Natural killer cell (primary cell): ENCODE results near the gene JAZF1. TPM values are rescaled to one million over a fixed set of nuclear protein-coding genes. Genes with fewer than 3 reads are reported as not detected.
A peak's percentile ranks its signal among the peaks of the same experiment; 100 is the strongest.

Source experiments
- ATAC-seq, 3 donors: fragments of 150-1000 bp in 2 of 3; fragments of 200-7000 bp in 1 of 3; cut with Tn5 transposase; 1 replicate in 1 of 3; 2 replicates in 2 of 3; pipeline ENCODE4 v1.10.0; 2021; ENCODE audit warnings: mild to moderate bottlenecking in 2 of 3, moderate library complexity in 2 of 3
- DNase-seq, 2 donors: peaks; one replicate each; pipeline versions ENCODE4 v3.0.0 to v3.0.0-alpha.2; 2013 to 2021; ENCODE audit warnings: mixed read lengths in 1 of 2
- H3K27ac ChIP-seq: one replicate; pipeline ENCODE4 v1.5.1; 2013; ENCODE audit warnings: mild to moderate bottlenecking, low read length
- H3K27me3 ChIP-seq: one replicate; pipeline ENCODE4 v1.6.1; 2013; ENCODE audit warnings: low read length; ENCODE audit not compliant: control insufficient read depth, insufficient read depth
- H3K36me3 ChIP-seq: one replicate; pipeline ENCODE4 v1.6.1; 2013; ENCODE audit warnings: low read length; ENCODE audit not compliant: control insufficient read depth, insufficient read depth
- H3K4me1 ChIP-seq: one replicate; pipeline ENCODE4 v1.6.1; 2013; ENCODE audit warnings: low read length; ENCODE audit not compliant: control insufficient read depth, insufficient read depth
- H3K4me3 ChIP-seq: one replicate; pipeline ENCODE4 v1.5.1; 2013; ENCODE audit warnings: low read length
- H3K9me3 ChIP-seq: one replicate; pipeline ENCODE4 v1.6.1; 2013; ENCODE audit warnings: low read length; ENCODE audit not compliant: control insufficient read depth, insufficient read depth
- H3K27ac Mint-ChIP-seq, 2 donors: one replicate each; pipeline ENCODE4 v1.8.0; 2022; ENCODE audit warnings: mild to moderate bottlenecking in 2 of 2, mixed read lengths in 2 of 2, moderate library complexity in 1 of 2
- H3K27me3 Mint-ChIP-seq, 2 donors: one replicate each; pipeline ENCODE4 v1.8.0; 2022; ENCODE audit warnings: low read depth in 2 of 2, mixed read lengths in 2 of 2
- H3K36me3 Mint-ChIP-seq: one replicate; pipeline ENCODE4 v1.8.0; 2022; ENCODE audit warnings: mixed read lengths
- H3K4me1 Mint-ChIP-seq, 2 donors: one replicate each; pipeline ENCODE4 v1.8.0; 2022; ENCODE audit warnings: mixed read lengths in 2 of 2
- H3K4me3 Mint-ChIP-seq: one replicate; pipeline ENCODE4 v1.8.0; 2022; ENCODE audit warnings: mild to moderate bottlenecking, moderate library complexity, mixed read lengths
- H3K9me3 Mint-ChIP-seq, 2 donors: one replicate each; pipeline ENCODE4 v1.8.0; 2022; ENCODE audit warnings: mixed read lengths in 2 of 2
- CTCF ChIP-seq: fragments of 200-600 bp; IDR thresholded peaks from one replicate; pipeline ENCODE4 v1.8.0; 2022; ENCODE audit warnings: antibody characterized with exemption
- WGBS: methylation state at CpG from one replicate; pipeline ENCODE4 v1.1.7; 2013; ENCODE audit warnings: missing lambda C conversion rate; ENCODE audit not compliant: insufficient coverage; 5-methylcytosine and 5-hydroxymethylcytosine counted together
- intact Hi-C: fragments of 100-400 bp; cut with micrococcal nuclease; formaldehyde crosslinking; loops from one replicate; pipeline ENCODE4 v1.14.2; 2022
- total RNA-seq, 4 donors: library from RNA; stranded (reverse); fragments of 120-200 nt in 1 of 4; gene quantifications; one replicate each; pipeline versions ENCODE4 v1.2.3 to v1.2.4, GENCODE V29; 2013 to 2022

Gene JAZF1
- total RNA-seq, 3 donors from 2014 or later (not counting 1 experiment from before 2014, with no cell fraction given): 82.5 to 89.7 (median 87.6) TPM

- H3K4me3 Mint-ChIP-seq: peak overlapping the region; percentile 75
- DNase-seq: peak in 1 of 2 donors; percentile 68
- TF ChIP-seq CTCF: no peak
- peak; percentile 82 to 92 (median 89) for ATAC-seq
- no peaks in the 10 kb centered on the region for H3K36me3 ChIP-seq
- H3K27me3 ChIP-seq: no peaks in the 10 kb centered on the region
- H3K27ac Mint-ChIP-seq: peak overlapping the region; percentile 93 to 94
- no peak overlapping the region for H3K4me3 ChIP-seq
- H3K36me3 Mint-ChIP-seq: no peaks in the 10 kb centered on the region
- WGBS: 13% methylated on average over 1 of the region's 4 CpGs
- peaks cover 73 to 82% of the 10 kb centered on the region in 2 donors for H3K4me1 Mint-ChIP-seq
- no peaks in the 10 kb centered on the region for H3K9me3 ChIP-seq
- H3K4me1 ChIP-seq: peaks cover 46% of the 10 kb centered on the region
- H3K9me3 Mint-ChIP-seq: no peaks in the 10 kb centered on the region
- H3K27me3 Mint-ChIP-seq: no peaks in the 10 kb centered on the region
- peak overlapping the region; percentile 83 for H3K27ac ChIP-seq
- intact Hi-C loops: loop anchor here (1.0 kb wide), 2 partner anchors 27 to 51 kb away; no protein-coding TSS in a partner anchor
Measured at GRCh38 chr7:28151965-28152364, 28.6 kb downstream of the JAZF1 start.

- no peak for TF ChIP-seq CTCF
- no peaks in the 10 kb centered on the region for H3K27me3 ChIP-seq
- peak overlapping the region; percentile 50 for H3K27ac ChIP-seq
- H3K9me3 ChIP-seq: no peaks in the 10 kb centered on the region
- peaks cover 58 to 72% of the 10 kb centered on the region in 2 donors for H3K4me1 Mint-ChIP-seq
- H3K36me3 ChIP-seq: peaks cover 4% of the 10 kb centered on the region
- peak overlapping the region; percentile 43 for H3K4me3 Mint-ChIP-seq
- 76% methylated on average over 7 of the region's 8 CpGs for WGBS
- peaks cover 8% of the 10 kb centered on the region for H3K36me3 Mint-ChIP-seq
- no peaks in the 10 kb centered on the region for H3K27me3 Mint-ChIP-seq
- no peak overlapping the region for H3K4me3 ChIP-seq
- no peaks in the 10 kb centered on the region for H3K9me3 Mint-ChIP-seq
- ATAC-seq: no peak
- H3K27ac Mint-ChIP-seq: peak overlapping the region; percentile 93 to 94
- no peak for DNase-seq
- H3K4me1 ChIP-seq: peaks cover 34% of the 10 kb centered on the region
- intact Hi-C loops: no loop called here
Measured at GRCh38 chr7:28149291-28150101, 31.1 kb downstream of the JAZF1 start.

- DNase-seq: no peak
- peaks cover 4% of the 10 kb centered on the region for H3K36me3 ChIP-seq
- 89% methylated on average over 2 of the region's 2 CpGs for WGBS
- peaks cover 8% of the 10 kb centered on the region for H3K36me3 Mint-ChIP-seq
- no peaks in the 10 kb centered on the region for H3K27me3 Mint-ChIP-seq
- no peak overlapping the region for H3K4me3 ChIP-seq
- no peaks in the 10 kb centered on the region for H3K27me3 ChIP-seq
- peaks cover 13% of the 10 kb centered on the region for H3K4me1 ChIP-seq
- H3K4me1 Mint-ChIP-seq: peaks cover 64 to 77% of the 10 kb centered on the region in 2 donors
- no peaks in the 10 kb centered on the region for H3K9me3 Mint-ChIP-seq
- no peak for ATAC-seq
- H3K27ac Mint-ChIP-seq: peak overlapping the region; percentile 39 to 43
- no peak overlapping the region for H3K4me3 Mint-ChIP-seq
- no peaks in the 10 kb centered on the region for H3K9me3 ChIP-seq
- no peak overlapping the region for H3K27ac ChIP-seq
- intact Hi-C loops: no loop called here
- no peak for TF ChIP-seq CTCF
Measured at GRCh38 chr7:28145931-28146330, 34.7 kb downstream of the JAZF1 start.
